ENCODE results near the gene CEP63.

Gene CEP63

DNA sequence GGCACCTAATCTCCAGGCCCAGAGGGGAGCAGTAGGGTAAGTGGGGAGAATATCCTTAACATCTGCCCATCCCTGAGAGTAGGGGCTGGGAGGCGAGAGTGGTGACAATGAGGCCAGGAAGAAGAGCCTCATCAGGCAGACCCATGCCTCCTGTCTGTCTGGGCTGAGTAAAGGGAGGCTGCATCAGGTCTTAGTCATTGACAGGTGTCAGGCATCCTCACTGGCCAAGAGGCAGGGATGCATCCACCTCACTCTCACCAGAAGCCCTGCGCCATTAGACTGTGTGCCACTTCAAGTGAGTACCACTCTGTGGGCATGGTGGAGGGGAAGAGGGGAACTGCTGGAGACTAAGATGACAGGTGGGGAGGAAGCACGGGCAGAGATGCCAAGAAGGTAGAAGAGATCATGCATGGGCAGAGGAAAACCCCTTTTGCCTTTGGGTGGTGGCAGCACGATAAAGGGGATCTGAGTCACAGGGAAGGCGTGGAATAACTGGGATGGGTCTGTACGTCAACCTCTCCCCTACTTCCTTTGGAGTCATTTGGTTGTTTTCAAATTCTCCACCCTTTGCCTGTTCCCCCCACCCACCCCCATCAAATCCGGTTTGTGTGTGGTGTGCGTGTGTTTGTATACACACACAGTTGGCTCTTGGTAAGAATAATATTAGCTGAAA is 14.2 kb upstream of the CEP63 start:
- no peaks in the 10 kb centered on the region for H3K4me1 ChIP-seq
- TF ChIP-seq, protein P1, sequence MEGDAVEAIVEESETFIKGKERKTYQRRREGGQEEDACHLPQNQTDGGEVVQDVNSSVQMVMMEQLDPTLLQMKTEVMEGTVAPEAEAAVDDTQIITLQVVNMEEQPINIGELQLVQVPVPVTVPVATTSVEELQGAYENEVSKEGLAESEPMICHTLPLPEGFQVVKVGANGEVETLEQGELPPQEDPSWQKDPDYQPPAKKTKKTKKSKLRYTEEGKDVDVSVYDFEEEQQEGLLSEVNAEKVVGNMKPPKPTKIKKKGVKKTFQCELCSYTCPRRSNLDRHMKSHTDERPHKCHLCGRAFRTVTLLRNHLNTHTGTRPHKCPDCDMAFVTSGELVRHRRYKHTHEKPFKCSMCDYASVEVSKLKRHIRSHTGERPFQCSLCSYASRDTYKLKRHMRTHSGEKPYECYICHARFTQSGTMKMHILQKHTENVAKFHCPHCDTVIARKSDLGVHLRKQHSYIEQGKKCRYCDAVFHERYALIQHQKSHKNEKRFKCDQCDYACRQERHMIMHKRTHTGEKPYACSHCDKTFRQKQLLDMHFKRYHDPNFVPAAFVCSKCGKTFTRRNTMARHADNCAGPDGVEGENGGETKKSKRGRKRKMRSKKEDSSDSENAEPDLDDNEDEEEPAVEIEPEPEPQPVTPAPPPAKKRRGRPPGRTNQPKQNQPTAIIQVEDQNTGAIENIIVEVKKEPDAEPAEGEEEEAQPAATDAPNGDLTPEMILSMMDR (IDR thresholded peaks at IDR 0.05; ENCODE audit: low read depth, low read length): no peak
- no peak overlapping the region for H3K4me3 ChIP-seq (ENCODE audit: low read depth, low read length)
- peaks cover 4% of the 10 kb centered on the region; the same call in 1 of the 2 replicates for H3K36me3 ChIP-seq
- DNase-seq: no peak
- no peaks in the 10 kb centered on the region for H3K27me3 ChIP-seq
- no peaks in the 10 kb centered on the region for H3K9me3 ChIP-seq

DNA sequence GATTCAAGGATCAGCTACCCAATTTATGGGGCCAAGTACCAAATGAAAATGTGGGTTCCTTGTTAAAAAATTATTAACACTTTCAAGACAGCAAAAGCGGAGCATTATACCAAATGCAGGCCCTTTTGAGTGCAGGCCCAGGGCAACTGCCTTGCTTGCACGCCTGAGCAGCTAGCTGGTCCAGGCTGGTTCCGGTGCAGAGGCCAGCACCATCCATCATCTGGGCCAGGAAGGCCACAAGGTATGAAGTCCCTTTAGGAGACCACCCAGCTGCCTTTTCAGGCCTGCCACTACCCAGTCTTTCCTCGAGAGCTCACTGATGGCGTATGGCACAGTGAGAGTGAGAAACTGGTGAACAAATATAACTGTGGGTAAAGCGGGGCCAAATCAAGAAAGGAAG is 13.0 kb upstream of the CEP63 start:
- Histone ChIP-seq H3K36me3 (peaks cover 8% of the 10 kb centered on the region), H3K4me3 (ENCODE audit: low read depth, low read length) (no peak overlapping the region), H3K4me1 (no peaks in the 10 kb centered on the region), H3K9me3 (no peaks in the 10 kb centered on the region), H3K27me3 (no peaks in the 10 kb centered on the region)
- no peak for DNase-seq
- TF ChIP-seq, protein P1 (IDR thresholded peaks at IDR 0.05; ENCODE audit: low read depth, low read length): no peak

DNA sequence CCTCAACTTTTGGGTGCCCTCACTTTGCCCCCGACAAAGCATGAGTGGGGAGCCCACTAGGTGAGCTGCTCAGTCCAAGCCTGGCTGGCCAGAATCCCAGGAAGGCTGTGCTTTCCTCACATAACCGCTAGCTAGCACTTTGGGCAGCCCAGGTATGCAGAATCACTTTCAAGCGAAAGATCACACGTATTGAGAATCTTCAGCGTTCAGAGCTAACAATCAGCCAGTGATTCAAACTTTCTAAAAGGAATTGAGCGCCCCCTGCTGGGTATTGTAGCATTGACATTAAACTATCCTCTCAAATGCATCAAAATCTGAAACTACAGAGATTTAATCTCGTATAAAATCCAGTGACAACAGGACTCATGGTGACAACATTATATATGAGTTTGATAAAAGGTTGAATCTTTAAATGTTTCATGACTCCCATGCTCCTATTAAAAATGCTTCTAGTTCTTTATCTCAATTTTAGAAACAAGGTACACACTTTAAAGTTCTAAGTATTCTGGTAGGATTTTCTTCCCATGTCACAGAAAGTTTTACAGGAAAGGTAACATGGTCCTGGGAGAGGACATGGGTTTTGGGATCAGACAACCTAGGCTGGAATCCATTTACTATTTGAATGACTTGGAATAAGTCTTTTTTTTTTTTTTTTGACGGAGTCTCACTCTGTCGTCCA is 11.8 kb upstream of the CEP63 start:
- TF ChIP-seq, protein P1 (IDR thresholded peaks at IDR 0.05; ENCODE audit: low read depth, low read length): peak; percentile 77
- no peaks in the 10 kb centered on the region for H3K9me3 ChIP-seq

DNA sequence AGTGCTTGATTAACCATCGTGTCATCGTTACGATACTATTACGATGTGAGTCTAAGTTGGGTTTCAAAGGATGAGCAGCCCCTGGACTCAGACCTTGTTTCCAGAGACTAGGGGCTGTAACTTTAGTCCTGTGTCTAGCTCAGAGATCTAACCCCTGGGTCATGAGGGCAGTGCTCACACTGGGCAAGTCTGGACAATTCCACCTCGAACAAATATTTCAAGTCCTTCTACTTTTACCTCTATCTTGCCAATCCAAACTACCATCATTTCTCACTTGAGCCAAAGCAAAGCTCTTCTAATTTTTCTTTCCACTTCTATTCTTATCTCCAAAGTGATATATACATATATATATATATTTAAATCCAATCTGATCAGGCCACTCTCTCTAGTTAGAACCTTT is 10.9 kb upstream of the CEP63 start:
- TF ChIP-seq, protein P1 (IDR thresholded peaks at IDR 0.05; ENCODE audit: low read depth, low read length): no peak

More for the DNA sequence above, 11.8 kb upstream of the CEP63 start:
- Histone ChIP-seq H3K4me3 (ENCODE audit: low read depth, low read length) (no peak overlapping the region), H3K27me3 (no peaks in the 10 kb centered on the region), H3K36me3 (peaks cover 20% of the 10 kb centered on the region), H3K4me1 (no peaks in the 10 kb centered on the region)
- peak; percentile 73 for DNase-seq

DNA sequence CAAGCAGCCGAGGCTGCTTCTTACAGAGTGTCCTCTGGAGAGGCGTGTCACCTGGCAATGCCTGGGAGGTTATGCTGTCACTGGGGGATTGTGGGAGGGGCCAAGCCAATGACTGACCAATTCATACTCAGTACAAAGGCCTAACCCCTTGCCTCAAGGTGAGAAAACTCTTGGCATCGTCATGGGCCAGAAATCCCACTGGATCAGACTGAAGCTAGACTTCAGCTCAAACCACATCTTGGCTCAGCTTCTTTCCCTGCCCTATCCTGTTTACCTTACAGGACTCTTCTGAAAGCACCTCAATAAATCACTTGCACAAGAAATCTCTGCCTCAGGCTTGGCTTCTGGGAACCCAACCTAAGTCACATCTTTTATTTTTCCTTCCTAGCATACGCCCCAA is 9.6 kb upstream of the CEP63 start:
- Histone ChIP-seq H3K27me3 (no peaks in the 10 kb centered on the region), H3K4me3 (ENCODE audit: low read depth, low read length) (no peak overlapping the region), H3K4me1 (no peaks in the 10 kb centered on the region), H3K9me3 (no peaks in the 10 kb centered on the region), H3K36me3 (peaks cover 35% of the 10 kb centered on the region)
- no peak for DNase-seq
- TF ChIP-seq, protein P1 (IDR thresholded peaks at IDR 0.05; ENCODE audit: low read depth, low read length): no peak

More for the DNA sequence above, 10.9 kb upstream of the CEP63 start:
- DNase-seq: no peak
- H3K9me3 ChIP-seq: no peaks in the 10 kb centered on the region
- H3K4me3 ChIP-seq (ENCODE audit: low read depth, low read length): no peak overlapping the region
- peaks cover 27% of the 10 kb centered on the region for H3K36me3 ChIP-seq
- no peaks in the 10 kb centered on the region for H3K4me1 ChIP-seq
- H3K27me3 ChIP-seq: no peaks in the 10 kb centered on the region

DNA sequence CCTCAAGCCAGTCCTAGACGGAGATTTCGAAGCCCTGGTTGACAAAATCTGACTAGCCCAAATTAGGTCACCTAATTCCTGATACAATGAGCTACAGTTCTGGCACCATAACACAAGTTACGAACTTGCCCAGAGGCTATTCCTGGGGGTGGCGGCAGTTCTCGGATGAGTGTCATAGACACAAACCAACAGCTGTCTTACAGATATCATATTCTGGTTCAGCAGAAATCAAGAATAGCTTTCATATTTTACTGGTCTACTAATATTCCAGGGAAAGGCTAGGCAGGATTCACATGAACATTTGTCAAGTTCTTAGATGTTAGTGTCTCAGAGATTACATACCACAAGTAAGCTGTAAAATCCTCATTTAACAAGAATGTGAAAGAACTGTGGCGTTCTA is 8.9 kb upstream of the CEP63 start:
- TF ChIP-seq, protein P1 (IDR thresholded peaks at IDR 0.05; ENCODE audit: low read depth, low read length): no peak
- Histone ChIP-seq H3K36me3 (peaks cover 38% of the 10 kb centered on the region), H3K9me3 (no peaks in the 10 kb centered on the region), H3K27me3 (no peaks in the 10 kb centered on the region), H3K4me3 (ENCODE audit: low read depth, low read length) (no peak overlapping the region), H3K4me1 (no peaks in the 10 kb centered on the region)
- no peak for DNase-seq
